T-helper 2 cell treated with Interferon-gamma antibody and Interleukin-4, amounts not matched to agents 100 ng/mL and 5 ng/mL, for 36 hours (primary cell): ENCODE measurements around the gene DNAH11. TPM values are rescaled to one million over a fixed set of nuclear protein-coding genes. Genes with fewer than 3 reads are reported as not detected.
"Not testable (repeated sequence)": the region's sequence is repeated elsewhere in the genome, so short reads cannot be mapped to it uniquely, and the experiment has no call there.

Source experiments
- intact Hi-C: fragments of 100-400 bp; cut with micrococcal nuclease; formaldehyde crosslinking; loops from one replicate; pipeline ENCODE4 v1.15.1; 2023
- total RNA-seq: library from RNA; stranded (reverse); gene quantifications from 2 replicates; pipeline ENCODE4 v1.2.3, GENCODE V29; 2022

Gene DNAH11
- total RNA-seq, 1 donor from 2014 or later, result 1.2 TPM

GRCh38 chr7:21617513-21617912 lies 74.7 kb downstream of the DNAH11 start:
- intact Hi-C loops, result no loop called here

GRCh38 chr7:21617916-21618390 lies 75.1 kb downstream of the DNAH11 start:
- intact Hi-C loops, result no loop called here

- intact Hi-C loops, result no loop called here
Observed at GRCh38 chr7:21618706-21619105, 75.9 kb downstream of the DNAH11 start.

GRCh38 chr7:21620054-21620453 lies 77.2 kb downstream of the DNAH11 start:
- intact Hi-C loops, result no loop called here

GRCh38 chr7:21624320-21624719 lies 81.5 kb downstream of the DNAH11 start:
- intact Hi-C loops, result no loop called here

GRCh38 chr7:21636694-21637093 lies 93.9 kb downstream of the DNAH11 start:
- intact Hi-C loops, result no loop called here

GRCh38 chr7:21639206-21639868 lies 96.5 kb downstream of the DNAH11 start:
- intact Hi-C loops, result no loop called here

- intact Hi-C loops, result no loop called here
Observed at GRCh38 chr7:21640105-21640504, 97.3 kb downstream of the DNAH11 start.

- intact Hi-C loops, result no loop called here
Observed at GRCh38 chr7:21641546-21641945, 98.7 kb downstream of the DNAH11 start.

- intact Hi-C loops, result no loop called here
Observed at GRCh38 chr7:21642422-21642821, 99.6 kb downstream of the DNAH11 start.

GRCh38 chr7:21651697-21652096 lies 108.9 kb downstream of the DNAH11 start:
- intact Hi-C loops, result no loop called here

GRCh38 chr7:21653623-21654022 lies 110.8 kb downstream of the DNAH11 start:
- intact Hi-C loops, result no loop called here

- intact Hi-C loops, result no loop called here
Observed at GRCh38 chr7:21656081-21656480, 113.2 kb downstream of the DNAH11 start.

- intact Hi-C loops, result no loop called here
Observed at GRCh38 chr7:21656796-21657195, 114.0 kb downstream of the DNAH11 start.

- intact Hi-C loops, result no loop called here
Observed at GRCh38 chr7:21670496-21670895, 127.7 kb downstream of the DNAH11 start.

GRCh38 chr7:21671859-21672258 lies 129.0 kb downstream of the DNAH11 start:
- intact Hi-C loops, result no loop called here

- intact Hi-C loops, result no loop called here
Observed at GRCh38 chr7:21675255-21675654, 132.4 kb downstream of the DNAH11 start.

GRCh38 chr7:21690705-21691104 lies 147.9 kb downstream of the DNAH11 start:
- intact Hi-C loops, result no loop called here

- intact Hi-C loops, result not testable (repeated sequence)
Observed at GRCh38 chr7:21691146-21691545, 148.3 kb downstream of the DNAH11 start.

GRCh38 chr7:21700587-21700986 lies 157.7 kb downstream of the DNAH11 start:
- intact Hi-C loops, result not testable (repeated sequence)

- intact Hi-C loops, result no loop called here
Observed at GRCh38 chr7:21702303-21702702, 159.5 kb downstream of the DNAH11 start.

GRCh38 chr7:21704359-21704758 lies 161.5 kb downstream of the DNAH11 start:
- intact Hi-C loops, result no loop called here

- intact Hi-C loops, result no loop called here
Observed at GRCh38 chr7:21706131-21706530, 163.3 kb downstream of the DNAH11 start.

- intact Hi-C loops, result no loop called here
Observed at GRCh38 chr7:21707566-21707965, 164.7 kb downstream of the DNAH11 start.
